ENCODE measurements around the gene ZNF280B. TPM values are rescaled to one million over a fixed set of nuclear protein-coding genes. Genes with fewer than 3 reads are reported as not detected.
A peak's percentile ranks its signal among the peaks of the same experiment; 100 is the strongest.

Gene ZNF280B
- total RNA-seq, 1 experiment from 2014 or later = 5.9 TPM

GRCh38 chr22:22465094-22465602 lies 43.4 kb downstream of the ZNF280B start (continued):
- TF ChIP-seq, protein P1, sequence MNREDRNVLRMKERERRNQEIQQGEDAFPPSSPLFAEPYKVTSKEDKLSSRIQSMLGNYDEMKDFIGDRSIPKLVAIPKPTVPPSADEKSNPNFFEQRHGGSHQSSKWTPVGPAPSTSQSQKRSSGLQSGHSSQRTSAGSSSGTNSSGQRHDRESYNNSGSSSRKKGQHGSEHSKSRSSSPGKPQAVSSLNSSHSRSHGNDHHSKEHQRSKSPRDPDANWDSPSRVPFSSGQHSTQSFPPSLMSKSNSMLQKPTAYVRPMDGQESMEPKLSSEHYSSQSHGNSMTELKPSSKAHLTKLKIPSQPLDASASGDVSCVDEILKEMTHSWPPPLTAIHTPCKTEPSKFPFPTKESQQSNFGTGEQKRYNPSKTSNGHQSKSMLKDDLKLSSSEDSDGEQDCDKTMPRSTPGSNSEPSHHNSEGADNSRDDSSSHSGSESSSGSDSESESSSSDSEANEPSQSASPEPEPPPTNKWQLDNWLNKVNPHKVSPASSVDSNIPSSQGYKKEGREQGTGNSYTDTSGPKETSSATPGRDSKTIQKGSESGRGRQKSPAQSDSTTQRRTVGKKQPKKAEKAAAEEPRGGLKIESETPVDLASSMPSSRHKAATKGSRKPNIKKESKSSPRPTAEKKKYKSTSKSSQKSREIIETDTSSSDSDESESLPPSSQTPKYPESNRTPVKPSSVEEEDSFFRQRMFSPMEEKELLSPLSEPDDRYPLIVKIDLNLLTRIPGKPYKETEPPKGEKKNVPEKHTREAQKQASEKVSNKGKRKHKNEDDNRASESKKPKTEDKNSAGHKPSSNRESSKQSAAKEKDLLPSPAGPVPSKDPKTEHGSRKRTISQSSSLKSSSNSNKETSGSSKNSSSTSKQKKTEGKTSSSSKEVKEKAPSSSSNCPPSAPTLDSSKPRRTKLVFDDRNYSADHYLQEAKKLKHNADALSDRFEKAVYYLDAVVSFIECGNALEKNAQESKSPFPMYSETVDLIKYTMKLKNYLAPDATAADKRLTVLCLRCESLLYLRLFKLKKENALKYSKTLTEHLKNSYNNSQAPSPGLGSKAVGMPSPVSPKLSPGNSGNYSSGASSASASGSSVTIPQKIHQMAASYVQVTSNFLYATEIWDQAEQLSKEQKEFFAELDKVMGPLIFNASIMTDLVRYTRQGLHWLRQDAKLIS (CRISPR knock-in tag; IDR thresholded peaks at IDR 0.05; ENCODE audit: borderline replicate concordance) = no peak
- TF ChIP-seq TP53 (CRISPR knock-in tag; IDR thresholded peaks at IDR 0.05) = no peak
- TF ChIP-seq MXD4 (CRISPR knock-in tag; IDR thresholded peaks at IDR 0.05; ENCODE audit: borderline replicate concordance) = no peak
- no peak for TF ChIP-seq ZNF423 (CRISPR knock-in tag; IDR thresholded peaks at IDR 0.05)
- TF ChIP-seq ZBTB21 (CRISPR knock-in tag; IDR thresholded peaks at IDR 0.05; ENCODE audit: borderline replicate concordance) = no peak
- TF ChIP-seq ZNF232 (CRISPR knock-in tag; IDR thresholded peaks at IDR 0.05) = no peak

GRCh38 chr22:22464541-22465054 lies 43.9 kb downstream of the ZNF280B start:
- CTCF ChIA-PET = interaction anchor here (0.6 to 5.6 kb wide), 50 partner anchors 8 to 490 kb away, joined by 3 to 52 read pairs (median 6); partner anchors contain the start of genes PRAME, ZNF280A and ZNF280B
- H3K4me1 Mint-ChIP-seq = peaks cover 7% of the 10 kb centered on the region; the same call in 1 of the 2 replicates

DNA sequence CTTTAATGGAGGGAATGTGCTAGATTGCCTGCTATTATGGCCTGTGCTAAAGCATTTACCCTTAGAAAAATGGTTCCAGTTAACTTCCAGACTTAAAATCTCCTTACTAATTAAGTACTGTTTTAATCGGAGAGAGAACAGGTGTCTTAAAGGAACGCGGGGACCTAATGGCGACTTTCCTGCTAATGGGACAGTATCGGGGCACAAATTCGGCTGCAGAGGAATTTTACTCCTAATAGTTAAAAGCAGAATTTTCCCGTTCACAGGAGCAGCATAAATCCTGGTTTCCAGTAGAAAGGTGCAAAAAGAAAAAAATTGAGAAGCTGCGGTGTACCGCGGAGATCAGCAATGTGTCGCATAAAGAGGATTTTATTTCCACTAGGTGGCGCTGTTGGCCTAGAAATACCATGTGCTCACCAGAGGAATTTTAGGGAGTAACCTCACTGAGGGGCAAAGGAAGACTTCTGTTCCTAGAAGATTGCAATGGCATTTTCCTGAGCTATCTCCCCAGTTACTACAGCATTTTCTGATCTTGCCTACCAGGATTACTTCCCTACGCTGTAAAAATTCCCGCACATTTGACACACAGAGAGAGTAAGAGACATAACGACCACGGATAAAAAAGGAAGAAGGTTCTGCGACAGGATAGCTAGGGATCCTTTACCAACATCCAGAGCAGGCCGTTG lies 44.5 kb downstream of the ZNF280B start:
- peak; percentile 77 for TF ChIP-seq CTCF (IDR thresholded peaks at IDR 0.05)
- no peak for TF ChIP-seq TEAD4 (CRISPR knock-in tag; IDR thresholded peaks at IDR 0.05)
- peaks cover 100% of the 10 kb centered on the region for H3K27me3 Mint-ChIP-seq (ENCODE audit: low read depth)
- no peak overlapping the region for H3K4me3 Mint-ChIP-seq
- POLR2A ChIA-PET = interaction anchor here (0.6 to 0.7 kb wide), 2 partner anchors 12 to 28 kb away, joined by 4 to 5 read pairs; no protein-coding TSS in a partner anchor
- H3K4me1 Mint-ChIP-seq = peaks cover 8% of the 10 kb centered on the region; the same call in 1 of the 2 replicates
- H3K36me3 Mint-ChIP-seq = peaks cover 24% of the 10 kb centered on the region
- peak; percentile 79 for ATAC-seq
- peak; percentile 66 for DNase-seq (ENCODE audit: low spot score)
- peaks cover 33% of the 10 kb centered on the region for H3K9me3 Mint-ChIP-seq
- CTCF ChIA-PET = interaction anchor here (0.6 to 5.6 kb wide), 53 partner anchors 9 to 491 kb away, joined by 3 to 52 read pairs (median 5); partner anchors contain the start of genes PRAME, ZNF280A and ZNF280B
- H3K27ac Mint-ChIP-seq = no peak overlapping the region

More at GRCh38 chr22:22464541-22465054, 43.9 kb downstream of the ZNF280B start:
- no peak for DNase-seq (ENCODE audit: low spot score)
- no peak for ATAC-seq
- Mint-ChIP-seq H3K36me3 (peaks cover 25% of the 10 kb centered on the region), H3K9me3 (peaks cover 33% of the 10 kb centered on the region), H3K27ac (no peak overlapping the region), H3K4me3 (no peak overlapping the region), H3K27me3 (ENCODE audit: low read depth) (peaks cover 100% of the 10 kb centered on the region)
- POLR2A ChIA-PET = interaction anchor here (0.6 to 0.7 kb wide), 2 partner anchors 12 to 29 kb away, joined by 4 to 5 read pairs; no protein-coding TSS in a partner anchor
- no peak for TF ChIP-seq ETV6 (CRISPR knock-in tag; IDR thresholded peaks at IDR 0.05)

DNA sequence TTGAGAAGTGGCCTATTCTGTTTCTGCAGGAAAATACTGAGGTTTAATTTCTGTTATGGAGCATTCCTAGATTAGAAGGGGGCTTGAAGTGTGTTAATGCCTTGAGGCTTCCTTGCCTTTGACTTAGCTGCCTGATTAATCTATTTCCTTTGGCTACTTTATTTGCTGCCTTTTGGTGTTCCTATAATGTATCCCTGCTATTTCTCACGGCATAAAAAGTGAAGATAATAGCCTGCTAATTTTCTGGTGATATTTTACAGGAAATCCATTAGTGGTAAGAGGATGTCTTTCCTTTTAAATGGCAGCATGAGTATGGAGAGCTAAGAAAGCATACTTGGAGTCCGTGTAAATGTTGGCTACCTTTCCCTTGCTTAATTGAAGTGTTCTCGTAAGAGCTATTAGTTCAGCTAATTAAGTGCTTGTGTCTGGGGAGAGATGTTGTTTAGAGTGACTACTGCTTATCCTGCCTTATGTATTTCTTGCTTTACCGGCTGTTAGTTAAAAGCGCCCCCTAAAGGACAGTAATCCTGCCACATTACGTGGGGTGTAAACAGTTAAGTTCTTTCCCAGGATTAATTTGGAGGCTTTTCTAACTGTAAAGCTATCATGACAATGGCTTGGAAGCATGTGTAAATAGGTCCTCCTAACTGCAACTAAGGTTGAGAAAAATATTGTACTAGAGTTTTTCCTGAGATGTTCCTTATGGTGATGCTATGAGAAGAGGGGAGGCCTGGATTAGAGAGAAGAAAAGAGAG lies 45.6 kb downstream of the ZNF280B start:
- POLR2A ChIA-PET = no interaction called here
- CTCF ChIA-PET = interaction anchor here (0.8 to 5.6 kb wide), 34 partner anchors 12 to 393 kb away, joined by 3 to 52 read pairs (median 6); partner anchors contain the start of genes PRAME, ZNF280A and ZNF280B

More for the DNA sequence above, 45.6 kb downstream of the ZNF280B start:
- H3K36me3 Mint-ChIP-seq = peaks cover 23% of the 10 kb centered on the region
- ATAC-seq (no peak), DNase-seq (ENCODE audit: low spot score) (no peak)
- H3K27me3 Mint-ChIP-seq (ENCODE audit: low read depth) = peaks cover 100% of the 10 kb centered on the region
- no peak overlapping the region for H3K27ac Mint-ChIP-seq
- H3K9me3 Mint-ChIP-seq = peaks cover 35% of the 10 kb centered on the region
- TF ChIP-seq CDX4 (CRISPR knock-in tag; IDR thresholded peaks at IDR 0.05; ENCODE audit: borderline replicate concordance) (no peak), GTF2I (CRISPR knock-in tag; conservative IDR thresholded peaks at IDR 0.05) (peak; percentile 79), PREB (CRISPR knock-in tag; IDR thresholded peaks at IDR 0.05; ENCODE audit: borderline replicate concordance) (no peak), NR2C2 (CRISPR knock-in tag; IDR thresholded peaks at IDR 0.05) (no peak)
- peaks cover 10% of the 10 kb centered on the region; the same call in 1 of the 2 replicates for H3K4me1 Mint-ChIP-seq
- H3K4me3 Mint-ChIP-seq = no peak overlapping the region

All from WTC11 (cell line).